ENCODE results near the gene TTLL5. TPM values are rescaled to one million over a fixed set of nuclear protein-coding genes. Genes with fewer than 3 reads are reported as not detected.

Gene TTLL5
- total and polyA plus RNA-seq, 2 of the 4 experiments (the other 2 are of a cell fraction) = 11.9 to 16.7 TPM

GRCh38 chr14:75821831-75822521 is 160.9 kb downstream of the TTLL5 start:
- Histone ChIP-seq H2BK5ac (ENCODE audit: low read depth, low read length, poor library complexity, severe bottlenecking) (no peak overlapping the region), H2BK20ac (ENCODE audit: low read depth, low read length) (no peak overlapping the region), H3K4me1 (ENCODE audit: control insufficient read depth, insufficient read depth, low read length) (peaks cover 16% of the 10 kb centered on the region), H2BK15ac (ENCODE audit: low read depth, low read length) (no peak overlapping the region), H2AFZ (replicated peaks; ENCODE audit: low read length, poor library complexity) (no peak overlapping the region), H3K4me2 (ENCODE audit: low read depth, low read length) (0 out of 2 replicates have a peak overlapping the region, but pooled peaks have one; percentile 4), H3K23ac (ENCODE audit: low read depth, low read length) (no peak overlapping the region), H3K56ac (ENCODE audit: extremely low read depth, insufficient read depth, low read length) (no peak overlapping the region), H3K27me3 (ENCODE audit: control insufficient read depth, insufficient read depth, low read length) (no peaks in the 10 kb centered on the region), H4K5ac (ENCODE audit: low read depth, low read length) (no peak overlapping the region), H4K20me1 (ENCODE audit: insufficient read depth, low read length) (no peaks in the 10 kb centered on the region), H3K9me3 (ENCODE audit: control insufficient read depth, insufficient read depth, low read length) (no peaks in the 10 kb centered on the region), H3K79me1 (ENCODE audit: low read depth in 1 of 2, low read length in 2 of 2) (no peaks in the 10 kb centered on the region), H2BK120ac (ENCODE audit: low read depth, low read length) (no peak overlapping the region; the same call in 1 of the 2 replicates), H3K9me1 (ENCODE audit: insufficient read depth, low read length) (peaks cover 11% of the 10 kb centered on the region), H4K8ac (ENCODE audit: low read depth in 2 of 2, low read length in 2 of 2) (no peak overlapping the region), H3K4ac (ENCODE audit: low read depth, low read length) (no peak overlapping the region), H3K36me3 (ENCODE audit: control insufficient read depth, insufficient read depth, low read length) (peaks cover 5% of the 10 kb centered on the region; the same call in 1 of the 2 replicates), H3K18ac (ENCODE audit: low read depth, low read length) (peak overlapping the region; percentile 60; the same call in 1 of the 2 replicates), H3K27ac (ENCODE audit: insufficient read depth, low read length) (peak overlapping the region; percentile 8), H4K91ac (ENCODE audit: insufficient read depth, low read depth, low read length) (no peak overlapping the region), H3K9ac (ENCODE audit: low read depth, low read length) (no peak overlapping the region), H2AK9ac (replicated peaks; ENCODE audit: low read depth, low read length, poor library complexity) (no peak overlapping the region), H3K4me3 (ENCODE audit: insufficient read depth, low read depth, low read length) (no peak overlapping the region), H2AK5ac (ENCODE audit: low read depth, low read length) (no peak overlapping the region), H3K14ac (replicated peaks; ENCODE audit: low read depth, low read length) (peak overlapping the region; percentile 47; the same call in 1 of the 2 replicates)
- in situ Hi-C loops (cut with MboI; ENCODE audit: low sequenced_read_pairs) (no loop called here), intact Hi-C loops (cut with micrococcal nuclease) (loop anchor here (5.0 kb wide), 1 partner anchor 45 kb away; no protein-coding TSS in a partner anchor), dilution Hi-C loops (cut with HindIII; ENCODE audit: low sequenced_read_pairs, unreplicated experiment) (no loop called here)
- peak; percentile 52 for DNase-seq
- no CpG with 5 or more reads among the region's 2 CpGs for WGBS, 2 experiments (ENCODE audit: extremely low coverage in 2 of 2, insufficient read length in 1 of 2)
- peak; percentile 46 for ATAC-seq (ENCODE audit: low read depth)
- no TSS peak for BruUV-seq (replicated peaks)
- CTCF ChIA-PET = interaction anchor here (1.3 kb wide), 1 partner anchor 85 kb away, joined by 6 read pairs; no protein-coding TSS in a partner anchor
- POLR2A ChIA-PET (ENCODE audit: unreplicated experiment) = no interaction called here
- TF ChIP-seq FOS (IDR thresholded peaks at IDR 0.05; ENCODE audit: low read depth, low read length) (no peak), RCOR1 (IDR thresholded peaks at IDR 0.05; ENCODE audit: insufficient replicate concordance, low read length) (no peak), BHLHE40 (IDR thresholded peaks at IDR 0.05; ENCODE audit: low read depth, low read length) (no peak), POLR2A (IDR thresholded peaks at IDR 0.05; ENCODE audit: low read depth, low read length) (no peak), RAD21 (IDR thresholded peaks at IDR 0.05; ENCODE audit: low read length) (no peak), RFX5 (IDR thresholded peaks at IDR 0.05; ENCODE audit: low read depth, low read length) (no peak), MAZ (IDR thresholded peaks at IDR 0.05; ENCODE audit: borderline replicate concordance, low read depth, low read length) (no peak), CEBPB (IDR thresholded peaks at IDR 0.05; ENCODE audit: low read depth, low read length) (no peak), NFE2L2 (IDR thresholded peaks at IDR 0.05; ENCODE audit: low read depth, low read length) (no peak), SMC3 (IDR thresholded peaks at IDR 0.05; ENCODE audit: low read depth, low read length) (no peak), ELK1 (IDR thresholded peaks at IDR 0.05; ENCODE audit: borderline replicate concordance, low read depth, low read length) (no peak), CHD1 (IDR thresholded peaks at IDR 0.05; ENCODE audit: low read depth, low read length) (no peak), MXI1 (IDR thresholded peaks at IDR 0.05; ENCODE audit: borderline replicate concordance, low read depth, low read length) (no peak), CTCF (conservative IDR thresholded peaks at IDR 0.05; ENCODE audit: low read depth, low read length) (no peak), MAFK (IDR thresholded peaks at IDR 0.05; ENCODE audit: low read depth, low read length) (no peak)
